ENCODE data around the gene KCNQ5. TPM values are rescaled to one million over a fixed set of nuclear protein-coding genes. Genes with fewer than 3 reads are reported as not detected.

KCNQ5 gene
- polyA plus RNA-seq, 3 donors: not detected

DNA sequence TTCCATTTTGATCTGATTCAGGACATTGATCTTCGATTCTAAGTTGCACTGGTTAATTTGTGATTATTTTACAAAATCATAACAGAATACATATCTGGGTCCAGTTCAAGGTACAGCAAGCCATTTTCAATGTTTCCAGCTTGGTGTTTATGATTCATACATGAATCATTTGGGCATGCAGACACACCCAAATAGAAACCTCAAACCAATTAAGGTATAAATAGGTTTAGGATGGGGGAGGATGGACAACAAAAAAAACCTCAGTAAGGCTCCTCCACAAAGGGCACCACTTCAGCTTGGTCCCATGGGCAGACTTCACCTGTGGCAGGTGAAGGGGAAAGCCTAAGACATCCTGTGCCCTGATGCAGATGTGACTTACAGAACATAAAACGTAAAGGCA lies 410.7 kb downstream of the KCNQ5 start:
- no peak overlapping the region for H2AFZ ChIP-seq (ENCODE audit: insufficient read depth, low read depth, low read length, poor library complexity, severe bottlenecking)
- no peaks in the 10 kb centered on the region for H3K79me2 ChIP-seq (ENCODE audit: insufficient read depth, low read length)
- H3K27ac Mint-ChIP-seq: no peak overlapping the region
- H3K4me1 ChIP-seq (ENCODE audit: control insufficient read depth in 1 of 2, insufficient read depth in 2 of 2, low read length in 2 of 2): no peaks in the 10 kb centered on the region
- H3K4me2 ChIP-seq (replicated peaks; ENCODE audit: extremely low read depth, low read length, poor library complexity, severe bottlenecking): no peak overlapping the region
- H3K36me3 ChIP-seq (replicated peaks in 1 of 2; ENCODE audit: control insufficient read depth in 1 of 2, insufficient read depth in 2 of 2, low read length in 2 of 2): no peaks in the 10 kb centered on the region
- H3K27me3 ChIP-seq (ENCODE audit: control insufficient read depth in 2 of 2, insufficient read depth in 2 of 2, low read length in 2 of 2): no peaks in the 10 kb centered on the region
- no peaks in the 10 kb centered on the region for H3K36me3 Mint-ChIP-seq
- intact Hi-C loops (cut with micrococcal nuclease): no loop called here
- H3K4me1 Mint-ChIP-seq: peaks cover 18% of the 10 kb centered on the region
- DNase-seq: no peak
- no peaks in the 10 kb centered on the region for H3K27me3 Mint-ChIP-seq (ENCODE audit: low read depth in 3 of 3)
- no peak overlapping the region for H3K9ac ChIP-seq (ENCODE audit: insufficient read depth, low read length, poor library complexity, severe bottlenecking)
- no peaks in the 10 kb centered on the region for H4K20me1 ChIP-seq (ENCODE audit: insufficient read depth, low read length)
- no peak overlapping the region for H3K4me3 Mint-ChIP-seq
- TF ChIP-seq, protein P1, sequence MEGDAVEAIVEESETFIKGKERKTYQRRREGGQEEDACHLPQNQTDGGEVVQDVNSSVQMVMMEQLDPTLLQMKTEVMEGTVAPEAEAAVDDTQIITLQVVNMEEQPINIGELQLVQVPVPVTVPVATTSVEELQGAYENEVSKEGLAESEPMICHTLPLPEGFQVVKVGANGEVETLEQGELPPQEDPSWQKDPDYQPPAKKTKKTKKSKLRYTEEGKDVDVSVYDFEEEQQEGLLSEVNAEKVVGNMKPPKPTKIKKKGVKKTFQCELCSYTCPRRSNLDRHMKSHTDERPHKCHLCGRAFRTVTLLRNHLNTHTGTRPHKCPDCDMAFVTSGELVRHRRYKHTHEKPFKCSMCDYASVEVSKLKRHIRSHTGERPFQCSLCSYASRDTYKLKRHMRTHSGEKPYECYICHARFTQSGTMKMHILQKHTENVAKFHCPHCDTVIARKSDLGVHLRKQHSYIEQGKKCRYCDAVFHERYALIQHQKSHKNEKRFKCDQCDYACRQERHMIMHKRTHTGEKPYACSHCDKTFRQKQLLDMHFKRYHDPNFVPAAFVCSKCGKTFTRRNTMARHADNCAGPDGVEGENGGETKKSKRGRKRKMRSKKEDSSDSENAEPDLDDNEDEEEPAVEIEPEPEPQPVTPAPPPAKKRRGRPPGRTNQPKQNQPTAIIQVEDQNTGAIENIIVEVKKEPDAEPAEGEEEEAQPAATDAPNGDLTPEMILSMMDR (IDR thresholded peaks at IDR 0.05): no peak
- WGBS (ENCODE audit: insufficient coverage): 88% methylated on average over 1 of the region's 2 CpGs
- no peaks in the 10 kb centered on the region for H3K9me3 ChIP-seq (replicated peaks in 1 of 2; ENCODE audit: control insufficient read depth in 1 of 2, insufficient read depth in 1 of 2, low read length in 2 of 2)
- no peak overlapping the region for H3K4me3 ChIP-seq (replicated peaks in 1 of 3; ENCODE audit: low read depth in 2 of 3, low read length in 3 of 3)
- peaks cover 0 to 6% (median 0%) of the 10 kb centered on the region in 7 donors for H3K9me3 Mint-ChIP-seq
- H3K27ac ChIP-seq (ENCODE audit: low read depth in 1 of 2, low read length in 2 of 2): no peak overlapping the region

DNA sequence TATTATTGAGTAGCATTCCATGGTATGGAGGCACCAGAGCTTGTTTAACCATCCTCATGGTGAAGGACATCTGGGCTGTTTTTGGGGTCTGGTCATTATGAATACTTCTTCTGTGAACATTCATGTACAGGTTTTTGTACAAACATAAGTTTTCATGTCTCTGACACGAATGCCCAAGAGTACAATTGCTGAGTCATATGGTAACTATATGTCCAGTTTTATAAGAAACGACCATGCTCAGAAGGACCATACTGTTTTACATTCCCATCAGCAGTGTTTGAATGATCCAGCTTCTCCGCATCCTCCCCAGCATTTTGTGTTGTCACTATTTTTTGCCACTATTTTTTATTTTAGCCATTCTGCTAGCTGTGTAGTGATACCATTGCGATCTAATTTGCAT lies 414.8 kb downstream of the KCNQ5 start:
- H3K79me2 ChIP-seq (ENCODE audit: insufficient read depth, low read length): no peaks in the 10 kb centered on the region
- TF ChIP-seq, protein P1 (IDR thresholded peaks at IDR 0.05): no peak
- intact Hi-C loops (cut with micrococcal nuclease): no loop called here
- no peak overlapping the region for H3K9ac ChIP-seq (ENCODE audit: insufficient read depth, low read length, poor library complexity, severe bottlenecking)
- H3K27ac Mint-ChIP-seq: no peak overlapping the region
- H3K9me3 Mint-ChIP-seq: peaks cover 4 to 13% (median 10%) of the 10 kb centered on the region in 7 donors
- H3K4me3 Mint-ChIP-seq: no peak overlapping the region
- no peaks in the 10 kb centered on the region for H3K4me1 Mint-ChIP-seq
- peaks cover 0 to 2% (median 0%) of the 10 kb centered on the region in 3 donors for H3K27me3 Mint-ChIP-seq (ENCODE audit: low read depth in 3 of 3)
- H3K4me1 ChIP-seq (ENCODE audit: control insufficient read depth in 1 of 2, insufficient read depth in 2 of 2, low read length in 2 of 2): no peaks in the 10 kb centered on the region
- H3K27ac ChIP-seq (ENCODE audit: low read depth in 1 of 2, low read length in 2 of 2): no peak overlapping the region
- no peaks in the 10 kb centered on the region for H3K36me3 Mint-ChIP-seq
- no peak for DNase-seq
- no peaks in the 10 kb centered on the region for H3K9me3 ChIP-seq (replicated peaks in 1 of 2; ENCODE audit: control insufficient read depth in 1 of 2, insufficient read depth in 1 of 2, low read length in 2 of 2)
- H3K27me3 ChIP-seq (ENCODE audit: control insufficient read depth in 2 of 2, insufficient read depth in 2 of 2, low read length in 2 of 2): no peaks in the 10 kb centered on the region
- no peak overlapping the region for H2AFZ ChIP-seq (ENCODE audit: insufficient read depth, low read depth, low read length, poor library complexity, severe bottlenecking)
- H3K36me3 ChIP-seq (replicated peaks in 1 of 2; ENCODE audit: control insufficient read depth in 1 of 2, insufficient read depth in 2 of 2, low read length in 2 of 2): no peaks in the 10 kb centered on the region
- 100% methylated on average over 1 of the region's 4 CpGs for WGBS (ENCODE audit: insufficient coverage)
- no peaks in the 10 kb centered on the region for H4K20me1 ChIP-seq (ENCODE audit: insufficient read depth, low read length)
- no peak overlapping the region for H3K4me2 ChIP-seq (replicated peaks; ENCODE audit: extremely low read depth, low read length, poor library complexity, severe bottlenecking)
- H3K4me3 ChIP-seq (replicated peaks in 1 of 3; ENCODE audit: low read depth in 2 of 3, low read length in 3 of 3): no peak overlapping the region

Data from CD14-positive monocyte (primary cell).